ENCODE data around the gene SPEF2.

The SPEF2 gene

GRCh38 chr5:35617435-35618303, at the start of gene SPEF2:
Gene SPEF2 (plus strand): TSS chr5:35617863. CDS start chr5:35617998, 135 bp downstream.
- DNase-seq: peak; percentile 89

- DNase-seq: no peak
Measured at GRCh38 chr5:35575578-35575977, 42.1 kb upstream of the SPEF2 start.

- DNase-seq: no peak
Measured at GRCh38 chr5:35587419-35587818, 30.2 kb upstream of the SPEF2 start.

DNA sequence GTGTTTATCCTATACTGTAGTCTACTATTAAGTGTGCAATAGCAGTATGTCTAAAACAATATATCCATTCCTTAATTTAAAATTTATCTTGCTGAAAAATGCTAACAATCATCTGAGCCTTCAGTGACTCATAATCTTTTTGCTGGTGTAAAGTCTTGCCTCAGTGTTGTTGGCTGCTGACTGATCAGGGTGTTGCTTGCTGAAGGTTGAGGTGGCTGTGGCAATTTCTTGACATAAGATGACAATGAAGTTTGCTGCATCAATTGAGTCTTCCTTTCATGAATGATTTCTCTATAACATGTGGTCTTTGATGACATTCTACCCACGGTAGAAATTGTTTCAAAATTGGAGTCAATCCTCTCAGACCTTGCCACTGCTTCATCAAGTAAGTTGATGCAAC, 24.3 kb upstream of the SPEF2 start:
- DNase-seq: no peak

DNA sequence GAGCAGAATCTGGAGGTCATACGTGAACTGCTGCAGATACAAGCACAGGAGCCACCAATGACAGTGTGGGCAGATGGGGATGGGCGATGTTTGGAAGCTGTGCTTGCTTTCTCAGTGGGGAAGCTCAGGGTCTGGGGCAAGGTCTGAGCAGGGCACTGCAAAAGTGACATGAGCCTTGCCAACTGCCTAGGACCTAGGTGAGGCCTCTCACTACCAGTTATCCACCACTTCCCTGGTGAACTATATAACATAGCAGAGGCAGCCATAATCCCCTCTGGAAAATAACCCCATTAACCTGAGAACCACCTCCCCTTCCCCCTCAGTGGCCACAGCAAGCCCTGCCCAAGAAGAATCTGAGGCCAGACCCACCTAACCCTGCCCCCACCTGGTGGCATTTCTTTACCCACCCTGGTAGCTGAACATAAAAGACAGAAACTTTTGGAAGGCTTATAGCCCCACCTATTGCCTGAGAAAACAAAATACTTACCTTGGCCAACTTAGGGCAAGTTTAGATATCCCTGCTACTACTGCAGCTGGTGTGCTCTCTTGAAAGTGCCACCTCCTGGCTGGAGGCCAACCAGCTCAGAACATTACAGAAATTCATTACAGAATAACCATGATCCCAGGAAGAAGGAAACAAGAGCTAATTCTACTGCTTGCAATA, 18.8 kb upstream of the SPEF2 start:
- DNase-seq: no peak

DNA sequence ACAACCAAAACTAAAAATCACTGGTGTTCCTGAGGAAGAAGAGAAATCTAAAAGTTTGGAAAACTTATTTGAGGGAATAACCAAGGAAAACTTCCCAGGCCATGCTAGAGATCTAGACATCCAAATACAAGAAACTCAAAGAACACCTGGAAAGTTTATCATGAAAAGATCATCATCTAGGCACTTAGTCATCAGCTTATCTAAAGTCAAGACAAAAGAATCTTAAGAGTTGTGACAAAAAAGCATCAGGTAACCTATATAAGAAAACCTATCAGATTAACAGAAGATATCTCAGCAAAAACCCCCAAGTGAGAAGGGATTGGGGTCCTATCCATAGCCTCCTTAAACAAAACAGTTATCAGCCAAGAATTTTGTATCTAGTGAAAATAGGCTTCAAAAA, 17.1 kb upstream of the SPEF2 start:
- no peak for DNase-seq

DNA sequence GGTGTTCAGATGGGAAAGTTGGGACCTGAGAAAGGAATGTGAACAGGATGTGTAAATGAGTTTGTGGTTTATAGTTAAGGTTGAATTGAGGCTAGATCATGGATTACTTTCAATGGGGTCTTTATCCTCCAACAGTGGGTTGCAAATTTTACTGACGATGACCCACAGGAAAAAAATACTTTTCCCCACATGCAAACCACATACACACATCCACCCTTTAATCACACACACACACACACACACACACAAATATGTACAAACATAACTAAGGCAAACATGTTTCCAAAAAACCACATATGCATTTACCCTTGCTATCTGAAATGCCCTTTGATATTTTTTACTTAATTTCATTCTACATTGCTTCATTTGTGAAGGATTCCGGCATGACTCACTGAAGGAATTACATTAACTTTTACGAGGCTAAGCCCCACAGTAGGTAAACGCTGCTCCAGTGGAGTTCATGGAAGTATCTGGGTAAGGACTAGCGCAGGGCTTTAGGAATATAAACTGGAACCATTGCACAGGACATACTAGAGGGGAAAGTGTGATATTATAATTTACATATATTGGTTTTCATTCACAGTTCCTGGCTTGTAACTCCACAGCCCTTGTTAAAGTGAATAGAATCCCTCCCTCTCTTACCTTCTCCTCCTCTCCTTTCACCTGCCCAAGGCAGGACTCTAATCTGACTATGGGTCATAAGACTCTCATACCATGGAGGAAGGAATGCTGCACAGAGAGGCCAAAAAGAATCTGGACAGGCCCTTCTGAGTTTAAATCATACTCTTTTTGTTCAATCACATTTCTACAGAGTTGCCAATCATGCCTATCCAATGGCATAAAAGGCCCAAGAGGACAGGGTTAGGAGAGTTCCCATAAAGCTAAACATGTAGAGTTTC, 8.5 kb upstream of the SPEF2 start:
- no peak for DNase-seq

- DNase-seq: no peak
Measured at GRCh38 chr5:35617060-35617434, 616 bp upstream of the SPEF2 start.

GRCh38 chr5:35618304-35618636, 607 bp downstream of the SPEF2 start:
- DNase-seq: no peak

DNA sequence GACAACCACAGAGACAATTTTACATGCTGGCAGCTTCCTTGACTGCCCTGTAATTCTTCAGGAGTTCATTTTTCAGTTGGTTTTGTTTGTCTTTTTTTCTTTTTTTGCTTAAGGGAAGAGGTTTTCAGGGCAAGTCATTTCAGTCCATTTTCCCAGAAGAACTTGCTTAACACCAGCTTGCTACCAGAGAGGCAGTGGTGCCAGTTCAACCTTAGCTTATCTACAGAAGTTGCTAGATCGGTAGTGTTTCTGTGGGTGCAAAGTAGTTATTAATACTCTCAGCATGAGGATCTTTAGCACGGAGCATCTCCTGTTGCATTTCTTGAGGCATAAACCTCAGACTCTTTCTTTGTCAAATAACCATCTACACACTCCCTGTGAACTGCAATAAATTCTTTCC, 1.1 kb downstream of the SPEF2 start:
- DNase-seq: no peak

- no peak for DNase-seq
Measured at GRCh38 chr5:35622974-35623373, 5.3 kb downstream of the SPEF2 start.

DNA sequence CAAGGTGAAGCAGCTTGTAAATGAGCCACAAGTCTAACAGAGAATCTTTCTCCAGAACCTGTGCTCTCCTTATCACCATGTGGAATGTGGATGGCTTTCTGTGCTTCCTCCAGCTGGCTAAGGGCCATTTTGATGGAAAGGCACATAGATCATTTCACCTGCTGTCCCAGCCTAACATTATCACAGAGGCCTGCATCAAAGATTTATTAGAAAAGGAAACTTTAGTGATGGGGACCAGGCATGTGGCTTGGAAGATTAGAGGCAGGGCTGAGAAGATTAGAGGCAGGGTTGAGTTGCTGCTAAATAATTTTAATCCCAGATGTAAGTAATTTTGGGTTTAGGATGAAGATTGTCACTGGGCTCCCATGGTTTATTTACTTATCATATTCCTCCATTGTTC, 6.3 kb downstream of the SPEF2 start:
- no peak for DNase-seq

DNA sequence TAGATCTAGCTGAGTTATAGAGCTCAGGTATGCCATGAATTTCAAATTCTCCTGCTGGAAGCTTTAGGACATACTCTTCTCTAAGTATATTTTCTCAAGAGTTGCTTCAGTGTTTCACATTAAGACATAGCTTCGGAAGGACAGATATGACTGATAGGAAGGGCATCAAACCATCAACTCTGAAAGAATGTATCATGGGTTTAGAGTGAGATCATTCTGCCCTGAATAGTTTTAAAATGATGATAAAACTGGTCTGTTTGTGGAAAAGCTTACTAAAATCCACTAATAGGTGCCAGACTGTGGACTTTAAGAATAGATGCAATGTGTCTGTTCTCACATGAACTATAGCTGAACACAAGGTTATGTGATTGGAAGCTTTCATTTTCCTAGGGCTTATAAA, 8.4 kb downstream of the SPEF2 start:
- DNase-seq: no peak

GRCh38 chr5:35626553-35626952, 8.9 kb downstream of the SPEF2 start:
- DNase-seq: no peak

- no peak for DNase-seq
Measured at GRCh38 chr5:35634326-35634725, 16.7 kb downstream of the SPEF2 start.

DNA sequence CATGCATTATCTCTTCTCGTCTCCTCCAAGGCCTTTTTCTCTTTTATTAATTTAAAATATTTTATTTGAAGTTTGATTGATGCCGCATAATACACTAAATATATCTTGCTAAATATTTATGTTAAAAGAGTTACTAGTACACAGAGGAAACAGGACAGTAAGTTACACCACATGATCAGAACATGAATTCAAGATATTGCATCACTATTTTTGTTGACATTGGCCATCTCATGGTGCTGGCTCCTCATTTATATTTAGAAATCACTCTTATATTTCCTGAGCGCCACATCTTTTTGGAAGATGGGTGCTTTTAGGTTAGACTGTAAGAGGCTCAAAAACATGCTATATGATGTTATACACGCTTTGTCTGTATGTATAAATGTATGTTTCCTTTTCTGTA, 23.0 kb downstream of the SPEF2 start:
- DNase-seq: no peak

GRCh38 chr5:35644543-35644942, 26.9 kb downstream of the SPEF2 start:
- no peak for DNase-seq

GRCh38 chr5:35647128-35647527, 29.5 kb downstream of the SPEF2 start:
- no peak for DNase-seq

DNA sequence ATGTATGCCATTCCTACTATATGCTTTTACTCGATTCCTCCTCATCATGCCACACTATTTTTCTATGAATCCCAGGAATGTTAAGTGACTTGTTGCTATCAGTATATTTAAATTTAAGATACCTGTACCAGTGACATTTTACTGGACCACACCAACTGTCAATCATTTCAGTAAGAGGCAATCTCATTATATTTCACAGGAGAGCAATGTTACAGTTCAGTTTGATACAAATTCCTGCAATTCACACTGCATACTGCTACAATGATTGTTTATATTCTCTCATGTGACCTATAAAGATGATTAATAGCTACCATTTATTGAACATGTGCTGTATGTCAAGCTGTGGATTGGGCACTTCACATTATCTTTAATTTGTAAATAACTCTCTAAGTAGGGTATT, 30.0 kb downstream of the SPEF2 start:
- DNase-seq: no peak

DNA sequence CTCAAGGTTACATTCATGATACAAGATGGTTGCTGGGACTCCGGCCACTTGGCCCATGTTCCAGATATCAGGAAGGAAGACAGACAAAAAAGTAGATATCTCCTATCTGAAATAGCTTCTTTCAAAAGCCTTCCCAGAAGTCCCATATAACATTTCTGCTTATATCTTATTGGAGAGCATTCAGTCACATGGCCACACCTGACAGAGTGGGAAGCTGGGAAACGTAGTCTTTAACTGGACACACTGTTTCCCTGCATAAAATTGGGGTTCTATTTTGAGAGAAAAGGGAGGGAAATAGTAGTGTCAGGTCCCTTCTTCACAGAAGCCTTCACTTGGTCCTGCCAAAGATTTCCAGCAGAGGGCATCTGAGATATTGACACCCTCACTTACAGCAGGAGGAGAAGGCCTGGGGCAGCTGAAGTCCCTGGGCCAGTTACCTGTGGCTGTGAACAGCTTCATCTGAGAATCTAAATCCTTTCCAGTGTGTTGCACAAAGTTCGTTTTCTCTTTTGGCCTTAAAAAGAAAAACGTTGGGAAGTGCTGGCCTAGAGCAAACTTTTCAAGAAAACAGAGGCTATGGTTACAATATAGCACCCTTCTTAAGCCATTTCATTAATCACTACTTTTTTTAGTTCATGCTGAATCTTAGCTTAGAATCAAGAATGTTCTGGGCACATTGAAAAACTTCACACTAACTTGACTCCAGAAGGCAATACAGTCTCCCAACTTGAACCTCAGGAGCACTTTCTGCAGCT, 33.5 kb downstream of the SPEF2 start:
- peak; percentile 68 for DNase-seq

DNA sequence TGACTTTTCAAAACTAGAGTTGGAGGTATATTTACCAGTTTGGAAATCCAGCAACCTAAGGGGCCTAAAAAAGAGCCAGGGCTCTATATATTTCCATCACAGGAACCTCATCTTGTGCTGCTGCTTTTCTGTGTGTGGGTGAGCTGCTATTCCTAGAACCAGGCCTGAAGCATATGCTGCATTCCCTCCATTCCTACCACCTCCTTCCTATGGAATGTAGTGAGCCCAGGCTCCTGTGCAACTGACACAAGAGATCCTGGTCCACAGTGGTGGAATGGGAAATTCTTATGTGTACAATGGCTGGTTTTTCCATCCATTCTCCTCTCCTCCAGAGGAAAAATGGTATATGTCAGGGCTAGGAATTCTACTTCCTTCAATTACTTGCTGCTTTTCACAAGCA, 39.1 kb downstream of the SPEF2 start:
- DNase-seq: no peak

- DNase-seq: no peak
Measured at GRCh38 chr5:35657877-35658276, 40.2 kb downstream of the SPEF2 start.

- DNase-seq: no peak
Measured at GRCh38 chr5:35659556-35659955, 41.9 kb downstream of the SPEF2 start.

Measured in stimulated activated CD4-positive, alpha-beta T cell treated with anti-CD3 and anti-CD28 coated beads, Interleukin-15, amount 100 ng/mL, for 24 hours (primary cell).